Choroid plexus epithelial cell (primary cell): ENCODE measurements around the gene BAAT.
A peak's percentile ranks its signal among the peaks of the same experiment; 100 is the strongest.

Source experiments
- DNase-seq: peaks from one replicate; pipeline ENCODE4 v3.0.0-alpha.2; 2010; ENCODE audit warnings: low read depth
- H3K4me3 ChIP-seq: 2 replicates; pipeline ENCODE4 v1.5.1; 2011; ENCODE audit warnings: low read depth, mild to moderate bottlenecking, control low read depth, low read length, moderate library complexity
- TF ChIP-seq, protein P1 (sequence below): conservative IDR thresholded peaks from 2 replicates; pipeline ENCODE4 v1.5.1; 2011; ENCODE audit warnings: low read depth, mild to moderate bottlenecking, control low read depth, inconsistent platforms, low read length, moderate library complexity

The BAAT gene

DNA sequence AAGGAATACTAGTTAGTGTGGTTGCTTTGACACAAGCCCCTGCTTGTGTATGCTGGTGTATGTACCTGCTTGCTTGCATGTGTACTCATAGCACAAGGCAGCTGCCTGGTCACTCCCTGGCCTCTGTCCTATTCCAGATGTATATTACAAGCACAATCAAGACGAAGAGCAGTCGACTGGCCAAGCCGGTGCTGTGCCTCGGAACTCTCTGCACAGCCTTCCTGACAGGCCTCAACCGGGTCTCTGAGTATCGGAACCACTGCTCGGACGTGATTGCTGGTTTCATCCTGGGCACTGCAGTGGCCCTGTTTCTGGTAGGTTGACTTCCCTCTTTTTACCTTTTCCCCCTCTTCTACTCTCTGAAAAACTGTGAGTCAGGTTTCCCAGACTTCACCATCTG lies 72.1 kb downstream of the BAAT start:
- DNase-seq: no peak
- H3K4me3 ChIP-seq: no peak overlapping the region
- TF ChIP-seq, protein P1, sequence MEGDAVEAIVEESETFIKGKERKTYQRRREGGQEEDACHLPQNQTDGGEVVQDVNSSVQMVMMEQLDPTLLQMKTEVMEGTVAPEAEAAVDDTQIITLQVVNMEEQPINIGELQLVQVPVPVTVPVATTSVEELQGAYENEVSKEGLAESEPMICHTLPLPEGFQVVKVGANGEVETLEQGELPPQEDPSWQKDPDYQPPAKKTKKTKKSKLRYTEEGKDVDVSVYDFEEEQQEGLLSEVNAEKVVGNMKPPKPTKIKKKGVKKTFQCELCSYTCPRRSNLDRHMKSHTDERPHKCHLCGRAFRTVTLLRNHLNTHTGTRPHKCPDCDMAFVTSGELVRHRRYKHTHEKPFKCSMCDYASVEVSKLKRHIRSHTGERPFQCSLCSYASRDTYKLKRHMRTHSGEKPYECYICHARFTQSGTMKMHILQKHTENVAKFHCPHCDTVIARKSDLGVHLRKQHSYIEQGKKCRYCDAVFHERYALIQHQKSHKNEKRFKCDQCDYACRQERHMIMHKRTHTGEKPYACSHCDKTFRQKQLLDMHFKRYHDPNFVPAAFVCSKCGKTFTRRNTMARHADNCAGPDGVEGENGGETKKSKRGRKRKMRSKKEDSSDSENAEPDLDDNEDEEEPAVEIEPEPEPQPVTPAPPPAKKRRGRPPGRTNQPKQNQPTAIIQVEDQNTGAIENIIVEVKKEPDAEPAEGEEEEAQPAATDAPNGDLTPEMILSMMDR: no peak

DNA sequence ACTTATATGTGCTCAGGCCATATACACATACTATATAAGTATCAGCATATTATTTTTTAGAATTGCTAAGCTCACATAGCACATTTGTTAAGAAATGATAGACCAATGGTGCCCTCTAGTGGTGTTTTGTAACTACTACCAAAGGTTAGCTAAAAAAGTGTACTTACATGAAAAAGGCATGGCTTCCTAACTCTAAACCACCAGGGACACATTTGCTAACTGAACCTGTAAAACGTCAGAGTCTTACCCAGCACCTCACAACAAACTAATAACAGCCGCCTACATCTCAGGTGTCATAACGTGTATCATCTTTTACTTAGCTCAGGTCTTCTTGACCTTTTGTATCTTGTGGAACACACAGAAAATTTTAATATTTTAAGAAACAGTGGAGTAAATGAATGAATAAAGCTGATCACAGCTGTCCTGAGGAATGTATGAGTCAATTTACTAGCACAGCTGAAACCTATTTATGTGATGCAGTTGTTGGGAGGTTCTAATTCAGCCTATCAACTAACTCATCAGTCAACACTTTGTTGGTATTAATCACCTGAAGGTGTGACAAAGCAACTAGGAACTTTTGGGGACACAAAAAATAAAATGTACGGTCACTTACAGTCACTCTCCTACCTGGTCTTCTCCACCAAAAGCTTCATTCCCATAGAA lies 72.9 kb downstream of the BAAT start:
- peak; percentile 93 for DNase-seq
- no peak overlapping the region for H3K4me3 ChIP-seq
- TF ChIP-seq, protein P1: peak; percentile 56

DNA sequence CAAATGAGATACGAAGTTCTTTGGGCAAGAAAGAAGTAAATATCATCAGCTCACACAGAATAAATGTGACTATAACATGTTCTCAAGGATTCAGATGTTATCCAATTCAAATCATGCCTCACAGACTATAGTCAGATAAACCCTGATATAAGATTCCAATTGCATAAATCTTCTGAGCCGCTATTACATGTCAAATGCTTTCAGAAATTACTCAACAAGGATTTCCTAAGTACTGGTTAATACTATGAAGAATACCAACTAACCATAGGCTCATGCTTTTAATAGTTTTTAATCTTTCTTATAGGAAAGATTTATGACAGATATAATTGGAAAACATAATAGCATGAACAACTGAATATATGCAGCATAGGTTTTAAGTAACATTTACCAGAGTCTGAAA lies 73.6 kb downstream of the BAAT start:
- TF ChIP-seq, protein P1: no peak
- H3K4me3 ChIP-seq: no peak overlapping the region
- no peak for DNase-seq
